VCaP (cell line): ENCODE measurements around the gene HOXD8.

Experiments
- H3K27ac ChIP-seq: fragments of 450-650 bp; 2 replicates; pipeline ENCODE4 v1.5.1; 2017
- CTCF ChIP-seq: fragments of 450-650 bp; conservative IDR thresholded peaks from 2 replicates; pipeline ENCODE4 v1.5.1; 2017; ENCODE audit warnings: mild to moderate bottlenecking, moderate library complexity

HOXD8 gene

GRCh38 chr2:176172007-176172894 is 42.7 kb downstream of the HOXD8 start:
- no peak for TF ChIP-seq CTCF
- no peak overlapping the region for H3K27ac ChIP-seq

GRCh38 chr2:176172895-176173566 is 43.5 kb downstream of the HOXD8 start:
- TF ChIP-seq CTCF, result no peak
- no peak overlapping the region for H3K27ac ChIP-seq

GRCh38 chr2:176173567-176174381 is 44.3 kb downstream of the HOXD8 start:
- H3K27ac ChIP-seq, result no peak overlapping the region
- no peak for TF ChIP-seq CTCF

- no peak for TF ChIP-seq CTCF
- no peak overlapping the region for H3K27ac ChIP-seq
Observed at GRCh38 chr2:176174382-176174823, 44.9 kb downstream of the HOXD8 start.

- H3K27ac ChIP-seq, result no peak overlapping the region
- no peak for TF ChIP-seq CTCF
Observed at GRCh38 chr2:176174824-176175708, 45.6 kb downstream of the HOXD8 start.

GRCh38 chr2:176175709-176176607 is 46.5 kb downstream of the HOXD8 start:
- no peak overlapping the region for H3K27ac ChIP-seq
- no peak for TF ChIP-seq CTCF
